H1 (cell line): ENCODE measurements around the gene CPPED1. TPM values are rescaled to one million over a fixed set of nuclear protein-coding genes. Genes with fewer than 3 reads are reported as not detected.

Source experiments
- CTCF ChIA-PET: fragments of 300-600 bp; sonication (Branson Sonifier 250); formaldehyde crosslinking; loops from one replicate; lab custom pipeline; 2021; ENCODE audit not compliant: partially characterized antibody; lab: Charles Lee
- POLR2A ChIA-PET: fragments of 300-600 bp; sonication (Branson Sonifier 250); formaldehyde crosslinking; loops from one replicate; lab custom pipeline; 2021; ENCODE audit warnings: inconsistent platforms; ENCODE audit not compliant: partially characterized antibody; lab: Charles Lee
- DNase-seq, 2 experiments: peaks; one replicate each; pipeline versions ENCODE4 v3.0.0 to v3.0.0-alpha.2; 2010 to 2022; ENCODE audit warnings: low spot score in 2 of 2, low read depth in 1 of 2, mixed read lengths in 1 of 2
- FAIRE-seq: peaks from 2 replicates; lab custom pipeline; 2011; peaks lifted over from hg19 to GRCh38; lab: Jason Lieb, UNC
- H2AFZ ChIP-seq: 2 replicates; pipeline ENCODE4 v1.8.1; 2012; ENCODE audit warnings: low read length, inconsistent platforms
- H2AK5ac ChIP-seq: 2 replicates; pipeline ENCODE4 v1.6.1; 2013; ENCODE audit warnings: low read depth, low read length
- H2BK120ac ChIP-seq: replicated peaks from 2 replicates; pipeline ENCODE3; 2013; ENCODE audit warnings: low read depth, low read length, inconsistent platforms
- H2BK12ac ChIP-seq: 2 replicates; pipeline ENCODE4 v1.6.1; 2013; ENCODE audit warnings: low read depth, low read length
- H2BK15ac ChIP-seq: 2 replicates; pipeline ENCODE4 v1.6.1; 2013; ENCODE audit warnings: low read length
- H2BK20ac ChIP-seq: 2 replicates; pipeline ENCODE4 v1.6.1; 2013; ENCODE audit warnings: low read length
- H2BK5ac ChIP-seq: 2 replicates; pipeline ENCODE4 v1.6.1; 2013; ENCODE audit warnings: low read depth, low read length
- H3K14ac ChIP-seq: 2 replicates; pipeline ENCODE4 v1.6.1; 2013; ENCODE audit warnings: inconsistent platforms; ENCODE audit not compliant: insufficient read length
- H3K18ac ChIP-seq: 2 replicates; pipeline ENCODE4 v1.6.1; 2013; ENCODE audit warnings: low read length; ENCODE audit errors: extremely low read depth
- H3K23ac ChIP-seq: 2 replicates; pipeline ENCODE4 v1.6.1; 2013; ENCODE audit warnings: inconsistent platforms; ENCODE audit not compliant: insufficient read length
- H3K23me2 ChIP-seq: 2 replicates; pipeline ENCODE4 v1.6.1; 2013; ENCODE audit warnings: low read depth, low read length
- H3K27ac ChIP-seq: 2 replicates; pipeline ENCODE4 v1.6.1; 2011; ENCODE audit warnings: low read depth, low read length, inconsistent platforms
- H3K27me3 ChIP-seq, 4 experiments: replicated peaks in 1 of 4; 1 replicate in 1 of 4; 2 replicates in 3 of 4; pipeline versions ENCODE4 v1.6.1 to v1.8.1; 2011 to 2013; ENCODE audit warnings: low read length in 3 of 4, mild to moderate bottlenecking in 3 of 4, inconsistent platforms in 2 of 4, mixed read lengths in 2 of 4, moderate library complexity in 1 of 4; ENCODE audit not compliant: control insufficient read depth in 3 of 4, insufficient read depth in 3 of 4; ENCODE audit errors: extremely low read depth in 1 of 4
- H3K36me3 ChIP-seq, 4 experiments: 2 replicates each; pipeline versions ENCODE4 v1.6.1 to v1.8.1; 2011 to 2013; ENCODE audit warnings: mild to moderate bottlenecking in 4 of 4, low read length in 3 of 4, moderate library complexity in 2 of 4, control low read depth in 1 of 4, inconsistent platforms in 1 of 4; ENCODE audit not compliant: insufficient read depth in 4 of 4, control insufficient read depth in 2 of 4
- H3K4ac ChIP-seq: replicated peaks from 2 replicates; pipeline ENCODE3; 2013; ENCODE audit warnings: low read length, low read depth, mixed read lengths, inconsistent platforms; ENCODE audit not compliant: insufficient read length
- H3K4me1 ChIP-seq, 4 experiments: replicated peaks in 1 of 4; 1 replicate in 1 of 4; 2 replicates in 3 of 4; pipeline versions ENCODE4 v1.6.1 to v1.8.1; 2011 to 2013; ENCODE audit warnings: low read length in 3 of 4, inconsistent platforms in 2 of 4, mixed read lengths in 1 of 4; ENCODE audit not compliant: insufficient read depth in 4 of 4, control insufficient read depth in 3 of 4
- H3K4me2 ChIP-seq, 2 experiments: 2 replicates each; pipeline versions ENCODE4 v1.6.1 to v1.8.1; 2011 to 2013; ENCODE audit warnings: low read depth in 2 of 2, low read length in 2 of 2, control low read depth in 1 of 2, inconsistent platforms in 1 of 2, mild to moderate bottlenecking in 1 of 2; ENCODE audit not compliant: insufficient read depth in 1 of 2
- H3K4me3 ChIP-seq, 4 experiments: fragments of 200-600, 300-600 bp in 1 of 4; sonication (generic), shearing (Covaris generic), sonication (Bioruptor Twin) in 1 of 4; 2 replicates each; pipeline versions ENCODE4 v1.5.1 to v1.8.1; 2011 to 2016; ENCODE audit warnings: low read length in 4 of 4, low read depth in 3 of 4, control low read depth in 2 of 4, inconsistent platforms in 2 of 4, mild to moderate bottlenecking in 2 of 4, mixed read lengths in 1 of 4, moderate library complexity in 1 of 4; ENCODE audit not compliant: insufficient read depth in 2 of 4; ENCODE audit errors: extremely low read depth in 1 of 4
- H3K56ac ChIP-seq: replicated peaks from 2 replicates; pipeline ENCODE3; 2013; ENCODE audit warnings: low read depth, mild to moderate bottlenecking, mixed read lengths, low read length, inconsistent platforms; ENCODE audit not compliant: insufficient read length
- H3K79me1 ChIP-seq: 2 replicates; pipeline ENCODE4 v1.6.1; 2013; ENCODE audit warnings: low read depth, low read length, control low read depth
- H3K79me2 ChIP-seq, 2 experiments: 2 replicates each; pipeline versions ENCODE4 v1.6.1 to v1.8.1; 2012 to 2013; ENCODE audit warnings: low read length in 2 of 2, mild to moderate bottlenecking in 2 of 2, inconsistent platforms in 1 of 2; ENCODE audit not compliant: insufficient read depth in 2 of 2, control insufficient read depth in 1 of 2
- H3K9ac ChIP-seq, 4 experiments: replicated peaks in 1 of 4; 1 replicate in 1 of 4; 2 replicates in 3 of 4; pipeline versions ENCODE4 v1.6.1 to v1.8.1; 2011 to 2013; ENCODE audit warnings: low read depth in 3 of 4, low read length in 3 of 4, control low read depth in 2 of 4, mild to moderate bottlenecking in 2 of 4, moderate library complexity in 2 of 4, inconsistent platforms in 1 of 4; ENCODE audit errors: extremely low read depth in 1 of 4
- H3K9me3 ChIP-seq, 2 experiments: 2 replicates each; pipeline versions ENCODE4 v1.6.1 to v1.8.1; 2012 to 2013; ENCODE audit warnings: mild to moderate bottlenecking in 2 of 2, moderate library complexity in 2 of 2, control low read depth in 1 of 2, inconsistent platforms in 1 of 2, low read depth in 1 of 2, low read length in 1 of 2, mixed read lengths in 1 of 2; ENCODE audit not compliant: insufficient read depth in 2 of 2
- H4K20me1 ChIP-seq, 2 experiments: replicated peaks in 1 of 2; 2 replicates each; pipeline versions ENCODE3 to v1.8.1; 2011 to 2013; ENCODE audit warnings: inconsistent platforms in 2 of 2, low read length in 2 of 2, mild to moderate bottlenecking in 1 of 2; ENCODE audit not compliant: insufficient read depth in 2 of 2, control insufficient read depth in 1 of 2
- H4K5ac ChIP-seq: 2 replicates; pipeline ENCODE4 v1.6.1; 2013; ENCODE audit warnings: low read length, low read depth, mixed read lengths, inconsistent platforms; ENCODE audit not compliant: insufficient read length
- H4K8ac ChIP-seq: 2 replicates; pipeline ENCODE4 v1.8.0; 2013; ENCODE audit warnings: mild to moderate bottlenecking, moderate library complexity, low read length, inconsistent platforms; ENCODE audit not compliant: insufficient read depth; ENCODE audit errors: extremely low read depth
- H4K91ac ChIP-seq: replicated peaks from 2 replicates; pipeline ENCODE3; 2013; ENCODE audit warnings: low read length, mixed read lengths, inconsistent platforms; ENCODE audit not compliant: insufficient read length
- BRCA1 ChIP-seq: IDR thresholded peaks from 2 replicates; pipeline ENCODE4 v1.6.1; 2012; ENCODE audit warnings: low read depth, low read length, improper control_type of control experiment
- CEBPB ChIP-seq: IDR thresholded peaks from 2 replicates; pipeline ENCODE4 v1.6.1; 2012; ENCODE audit warnings: low read depth, low read length
- CHD1 ChIP-seq: IDR thresholded peaks from 2 replicates; pipeline ENCODE4 v1.6.1; 2012; ENCODE audit warnings: low read depth, low read length, improper control_type of control experiment
- CHD2 ChIP-seq: IDR thresholded peaks from 2 replicates; pipeline ENCODE4 v1.6.1; 2012; ENCODE audit warnings: low read length, improper control_type of control experiment
- E2F6 ChIP-seq: IDR thresholded peaks from 2 replicates; pipeline ENCODE4 v1.6.1; 2012; ENCODE audit warnings: inconsistent platforms
- GABPA ChIP-seq: IDR thresholded peaks from 2 replicates; pipeline ENCODE4 v1.6.1; 2011; ENCODE audit warnings: mild to moderate bottlenecking, low read length, moderate library complexity, borderline replicate concordance; ENCODE audit not compliant: insufficient read depth
- HDAC2 ChIP-seq, 2 experiments: fragments of 300-600 bp in 1 of 2; sonication (generic) in 1 of 2; IDR thresholded peaks; 2 replicates each; pipeline ENCODE4 v1.6.1; 2011 to 2012; ENCODE audit warnings: low read depth in 2 of 2, low read length in 2 of 2, mild to moderate bottlenecking in 2 of 2, moderate library complexity in 2 of 2, borderline replicate concordance in 1 of 2, inconsistent platforms in 1 of 2
- JUND ChIP-seq: IDR thresholded peaks from 2 replicates; pipeline ENCODE4 v1.6.1; 2011; ENCODE audit warnings: mild to moderate bottlenecking, improper control_type of control experiment, low read length
- KDM4A ChIP-seq: IDR thresholded peaks from one replicate; pipeline ENCODE4 v1.7.1; 2012; ENCODE audit warnings: low read depth, mild to moderate bottlenecking, moderate library complexity, low read length, inconsistent platforms; ENCODE audit not compliant: severe bottlenecking
- KDM5A ChIP-seq: fragments of 200-600 bp; IDR thresholded peaks from 2 replicates; pipeline ENCODE4 v1.7.1; 2012; ENCODE audit warnings: mild to moderate bottlenecking, low read length, inconsistent platforms, mixed read lengths
- MAX ChIP-seq: IDR thresholded peaks from 2 replicates; pipeline ENCODE4 v1.6.1; 2012; ENCODE audit warnings: inconsistent platforms
- POLR2A ChIP-seq, 2 experiments: IDR thresholded peaks; 1 replicate in 1 of 2; 2 replicates in 1 of 2; pipeline ENCODE4 v1.6.1; 2011; ENCODE audit warnings: low read depth in 2 of 2, low read length in 2 of 2, mild to moderate bottlenecking in 2 of 2; ENCODE audit errors: control extremely low read depth in 1 of 2
- POLR2AphosphoS5 ChIP-seq: IDR thresholded peaks from 2 replicates; pipeline ENCODE4 v1.6.1; 2011; ENCODE audit warnings: low read depth, low read length
- POU5F1 ChIP-seq: IDR thresholded peaks from 2 replicates; pipeline ENCODE4 v1.6.1; 2011; ENCODE audit warnings: low read depth, mild to moderate bottlenecking, low read length, moderate library complexity
- SRF ChIP-seq: IDR thresholded peaks from 2 replicates; pipeline ENCODE4 v1.6.1; 2011; ENCODE audit warnings: mild to moderate bottlenecking, low read depth, low read length, moderate library complexity
- YY1 ChIP-seq: IDR thresholded peaks from 2 replicates; pipeline ENCODE4 v1.6.1; 2011; ENCODE audit warnings: low read depth, mild to moderate bottlenecking, low read length
- WGBS, 2 experiments: shearing (Covaris generic) in 1 of 2; methylation state at CpG; one replicate each; pipeline versions ENCODE4 v1.1.6 to v1.1.7; 2013 to 2015; ENCODE audit warnings: low lambda C conversion rate in 2 of 2, mixed read lengths in 2 of 2, inconsistent platforms in 1 of 2, low coverage in 1 of 2, missing lambda C conversion rate in 1 of 2; ENCODE audit not compliant: insufficient replicate concordance in 2 of 2, insufficient coverage in 1 of 2, insufficient read length in 1 of 2; ENCODE audit errors: extremely low coverage in 1 of 2, missing lambda C conversion rate in 1 of 2; 5-methylcytosine and 5-hydroxymethylcytosine counted together
- polyA plus RNA-seq, 7 experiments: library from polyadenylated mRNA; depleted of rRNA in 3 of 7; stranded (reverse) in 5 of 7; unstranded in 2 of 7; fragments of >200 nt in 5 of 7; fragments of 200-250 nt in 2 of 7; gene quantifications; 1 replicate in 5 of 7; 2 replicates in 1 of 7; 4 replicates in 1 of 7; pipeline versions ENCODE4 v1.2.1 to v1.2.3, GENCODE V29; 2011 to 2013; ENCODE audit warnings: missing spikeins in 2 of 7, mixed read lengths in 2 of 7
- total RNA-seq: library from RNA; stranded (reverse); fragmentation: NEBNext Ultra II Directional; extraction: Animal tissue kit (Norgen Biotek cat#: 25700); gene quantifications from 2 replicates; pipeline ENCODE4 v1.2.1, GENCODE V29; 2021

CPPED1 gene
- total and polyA plus RNA-seq, 2 of the 8 experiments (the other 6 are each of a cell fraction or from before 2014, with no cell fraction given): 3.5 to 11.2 TPM

GRCh38 chr16:12750554-12750918, 53.2 kb downstream of the CPPED1 start:
- Histone ChIP-seq H2BK5ac (no peak overlapping the region), H3K4ac (no peak overlapping the region), H3K56ac (no peak overlapping the region), H4K8ac (no peak overlapping the region), H3K18ac (no peak overlapping the region), H4K91ac (no peak overlapping the region), H2BK15ac (no peak overlapping the region), H2BK20ac (no peak overlapping the region), H3K9ac (no peak overlapping the region), H3K4me1 (no peaks in the 10 kb centered on the region), H3K23me2 (no peaks in the 10 kb centered on the region), H3K79me1 (no peaks in the 10 kb centered on the region), H4K20me1 (no peaks in the 10 kb centered on the region), H2AK5ac (no peak overlapping the region), H3K4me3 (no peak overlapping the region), H3K4me2 (no peak overlapping the region), H3K27me3 (no peaks in the 10 kb centered on the region), H2BK12ac (no peak overlapping the region), H4K5ac (no peak overlapping the region), H3K27ac (no peak overlapping the region), H3K9me3 (no peaks in the 10 kb centered on the region), H2BK120ac (no peak overlapping the region), H3K36me3 (no peaks in the 10 kb centered on the region), H2AFZ (no peak overlapping the region), H3K14ac (no peak overlapping the region), H3K23ac (no peak overlapping the region), H3K79me2 (no peaks in the 10 kb centered on the region)
- ChIA-PET CTCF (interaction anchor here (0.6 kb wide), 1 partner anchor 37 kb away, joined by 3 read pairs; no protein-coding TSS in a partner anchor), POLR2A (no interaction called here)
- DNase-seq: no peak
- FAIRE-seq: no peak
- 83% methylated on average over 9 of the region's 9 CpGs; no CpG with 5 or more reads in 1 of the 2 experiments for WGBS, 2 experiments
- TF ChIP-seq BRCA1: no peak
- no peak for TF ChIP-seq CHD2
- TF ChIP-seq POLR2AphosphoS5: no peak
- TF ChIP-seq POU5F1: no peak
- TF ChIP-seq YY1: no peak
- no peak for TF ChIP-seq KDM4A
- no peak for TF ChIP-seq CEBPB
- no peak for TF ChIP-seq GABPA
- no peak for TF ChIP-seq MAX
- TF ChIP-seq JUND: no peak
- no peak for TF ChIP-seq KDM5A
- no peak for TF ChIP-seq POLR2A (IDR thresholded peaks at IDR 0.05; ENCODE audit: control extremely low read depth in 1 of 2, low read depth in 2 of 2, low read length in 2 of 2)
- TF ChIP-seq CHD1: no peak
- TF ChIP-seq E2F6: no peak
- no peak for TF ChIP-seq HDAC2 (IDR thresholded peaks at IDR 0.05; ENCODE audit: borderline replicate concordance in 1 of 2, low read depth in 2 of 2, low read length in 2 of 2)
- no peak for TF ChIP-seq SRF
